OCI-LY3 (cell line): Measurements from ENCODE around the gene RPS6KA1.

ENCODE experiments used
- EZH2phosphoT487 ChIP-seq: fragments of 200-600 bp; shearing (Covaris generic); IDR thresholded peaks from 2 replicates; pipeline ENCODE4 v1.6.1; 2018; ENCODE audit warnings: antibody characterized with exemption, mixed run types, low read depth
- TF ChIP-seq, protein P1 (sequence below): fragments of 200-600, 300-600 bp; sonication (generic); IDR thresholded peaks from 2 replicates; pipeline ENCODE4 v1.5.1; 2014; ENCODE audit warnings: antibody characterized with exemption, low read length, low read depth

DNA sequence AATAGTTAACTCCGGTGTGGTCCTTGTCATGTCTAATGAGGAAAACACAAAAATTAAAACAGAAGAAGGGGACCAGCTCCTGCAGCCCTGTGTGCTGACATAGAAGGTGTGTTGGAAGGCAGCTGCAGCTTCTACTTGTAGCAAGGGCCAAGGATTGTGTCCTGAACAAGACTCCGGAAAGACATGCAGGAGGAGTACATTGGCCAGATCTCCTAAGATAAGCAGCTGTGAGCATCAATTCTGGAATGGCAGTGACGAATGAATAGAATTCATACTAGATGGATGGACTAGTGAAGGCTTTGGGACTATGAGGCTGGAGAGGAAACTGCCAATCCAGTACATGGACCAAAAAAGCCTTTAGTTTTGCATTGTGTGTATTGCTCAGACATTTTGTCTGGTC lies 19.3 kb downstream of the RPS6KA1 start:
- TF ChIP-seq, protein P1, sequence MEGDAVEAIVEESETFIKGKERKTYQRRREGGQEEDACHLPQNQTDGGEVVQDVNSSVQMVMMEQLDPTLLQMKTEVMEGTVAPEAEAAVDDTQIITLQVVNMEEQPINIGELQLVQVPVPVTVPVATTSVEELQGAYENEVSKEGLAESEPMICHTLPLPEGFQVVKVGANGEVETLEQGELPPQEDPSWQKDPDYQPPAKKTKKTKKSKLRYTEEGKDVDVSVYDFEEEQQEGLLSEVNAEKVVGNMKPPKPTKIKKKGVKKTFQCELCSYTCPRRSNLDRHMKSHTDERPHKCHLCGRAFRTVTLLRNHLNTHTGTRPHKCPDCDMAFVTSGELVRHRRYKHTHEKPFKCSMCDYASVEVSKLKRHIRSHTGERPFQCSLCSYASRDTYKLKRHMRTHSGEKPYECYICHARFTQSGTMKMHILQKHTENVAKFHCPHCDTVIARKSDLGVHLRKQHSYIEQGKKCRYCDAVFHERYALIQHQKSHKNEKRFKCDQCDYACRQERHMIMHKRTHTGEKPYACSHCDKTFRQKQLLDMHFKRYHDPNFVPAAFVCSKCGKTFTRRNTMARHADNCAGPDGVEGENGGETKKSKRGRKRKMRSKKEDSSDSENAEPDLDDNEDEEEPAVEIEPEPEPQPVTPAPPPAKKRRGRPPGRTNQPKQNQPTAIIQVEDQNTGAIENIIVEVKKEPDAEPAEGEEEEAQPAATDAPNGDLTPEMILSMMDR: no peak
- TF ChIP-seq EZH2phosphoT487: no peak
